Endothelial cell of umbilical vein (primary cell): ENCODE results near the gene MYPN. TPM values are rescaled to one million over a fixed set of nuclear protein-coding genes. Genes with fewer than 3 reads are reported as not detected.

Experiments used
- BruUV-seq: library from RNA; stranded (reverse); fragments of 400-500 nt; replicated peaks from 2 replicates; lab custom pipeline; 2021; lab: Mats Ljungman, UMichigan
- CTCF ChIA-PET: fragments of 300-600, 350-600 bp; sonication (Branson Sonifier 250); formaldehyde crosslinking; loops from one replicate; lab custom pipeline; 2021; ENCODE audit warnings: antibody characterized with exemption, inconsistent platforms; lab: Charles Lee
- POLR2A ChIA-PET: fragments of 300-600, 350-600 bp; sonication (Branson Sonifier 250); formaldehyde crosslinking; loops from one replicate; lab custom pipeline; 2021; ENCODE audit warnings: antibody characterized with exemption, inconsistent platforms; lab: Charles Lee
- DNase-seq: peaks from one replicate; pipeline ENCODE4 v3.0.0-alpha.2; 2011; ENCODE audit warnings: low read depth, low spot score
- FAIRE-seq: peaks from 2 replicates; lab custom pipeline; 2011; peaks lifted over from hg19 to GRCh38; lab: Jason Lieb, UNC
- H2AFZ ChIP-seq: 2 replicates; pipeline ENCODE4 v1.6.0; 2012; ENCODE audit warnings: low read depth, low read length, control low read depth, inconsistent platforms
- H3K27ac ChIP-seq: 2 replicates; pipeline ENCODE4 v1.5.1; 2011; ENCODE audit warnings: low read depth, mild to moderate bottlenecking, control low read depth, low read length, moderate library complexity; ENCODE audit not compliant: insufficient read depth
- H3K27me3 ChIP-seq, 2 experiments: 2 replicates each; pipeline versions ENCODE4 v1.6.0 to v1.6.1; 2011; ENCODE audit warnings: low read length in 2 of 2, mixed read lengths in 1 of 2; ENCODE audit not compliant: control insufficient read depth in 2 of 2, insufficient read depth in 2 of 2
- H3K36me3 ChIP-seq, 2 experiments: 2 replicates in 1 of 2; 3 replicates in 1 of 2; pipeline ENCODE4 v1.5.1; 2011; ENCODE audit warnings: low read length in 2 of 2, mild to moderate bottlenecking in 1 of 2, moderate library complexity in 1 of 2; ENCODE audit not compliant: control insufficient read depth in 2 of 2, insufficient read depth in 2 of 2; ENCODE audit errors: extremely low read depth in 1 of 2
- H3K4me1 ChIP-seq: 3 replicates; pipeline ENCODE4 v1.5.1; 2011; ENCODE audit warnings: mild to moderate bottlenecking, low read length; ENCODE audit not compliant: control insufficient read depth, insufficient read depth; ENCODE audit errors: extremely low read depth
- H3K4me2 ChIP-seq: 2 replicates; pipeline ENCODE4 v1.6.1; 2011; ENCODE audit warnings: low read length, control low read depth, mixed read lengths; ENCODE audit not compliant: insufficient read depth
- H3K4me3 ChIP-seq, 3 experiments: fragments of 200-600 bp in 1 of 3; sonication (generic), shearing (Covaris generic) in 1 of 3; replicated peaks in 1 of 3; 2 replicates each; pipeline ENCODE4 v1.5.1; 2011 to 2016; ENCODE audit warnings: control low read depth in 3 of 3, low read length in 3 of 3, mild to moderate bottlenecking in 2 of 3, inconsistent platforms in 1 of 3, low read depth in 1 of 3, moderate library complexity in 1 of 3; ENCODE audit not compliant: insufficient read depth in 1 of 3
- H3K79me2 ChIP-seq: 2 replicates; pipeline ENCODE4 v1.6.0; 2012; ENCODE audit warnings: low read length, inconsistent platforms; ENCODE audit not compliant: control insufficient read depth, insufficient read depth
- H3K9ac ChIP-seq: replicated peaks from 2 replicates; pipeline ENCODE3; 2011; ENCODE audit warnings: low read length, control low read depth; ENCODE audit not compliant: insufficient read depth; ENCODE audit errors: extremely low read depth
- H3K9me1 ChIP-seq: replicated peaks from 3 replicates; pipeline ENCODE4 v1.6.0; 2011; ENCODE audit warnings: mild to moderate bottlenecking, low read length; ENCODE audit not compliant: control insufficient read depth, insufficient read depth; ENCODE audit errors: extremely low read depth
- H3K9me3 ChIP-seq: replicated peaks from 2 replicates; pipeline ENCODE4 v1.5.1; 2012; ENCODE audit warnings: low read length, inconsistent platforms; ENCODE audit not compliant: control insufficient read depth, insufficient read depth
- H4K20me1 ChIP-seq: replicated peaks from 2 replicates; pipeline ENCODE3; 2011; ENCODE audit warnings: mild to moderate bottlenecking, low read length; ENCODE audit not compliant: control insufficient read depth, insufficient read depth; ENCODE audit errors: extremely low read depth
- CTCF ChIP-seq, 2 donors: IDR thresholded peaks; 1 replicate in 1 of 2; 2 replicates in 1 of 2; pipeline ENCODE4 v1.5.1; 2011; ENCODE audit warnings: low read length in 2 of 2, mild to moderate bottlenecking in 2 of 2, moderate library complexity in 2 of 2, control low read depth in 1 of 2, inconsistent platforms in 1 of 2, low read depth in 1 of 2; ENCODE audit not compliant: insufficient read depth in 1 of 2; ENCODE audit errors: extremely low read depth in 1 of 2
- EZH2 ChIP-seq: IDR thresholded peaks from 2 replicates; pipeline ENCODE4 v1.6.1; 2012; ENCODE audit warnings: borderline replicate concordance, low read depth, mild to moderate bottlenecking, moderate library complexity, low read length, inconsistent platforms; ENCODE audit not compliant: severe bottlenecking
- FOS ChIP-seq: IDR thresholded peaks from 2 replicates; pipeline ENCODE4 v1.6.1; 2011; ENCODE audit warnings: mild to moderate bottlenecking, low read length, moderate library complexity, borderline replicate concordance; ENCODE audit not compliant: insufficient read depth
- GATA2 ChIP-seq: IDR thresholded peaks from 2 replicates; pipeline ENCODE4 v1.7.0; 2011; ENCODE audit warnings: low read depth, mild to moderate bottlenecking, moderate library complexity, mixed read lengths, low read length; ENCODE audit not compliant: insufficient read length, insufficient read depth
- JUN ChIP-seq: IDR thresholded peaks from 2 replicates; pipeline ENCODE4 v1.6.1; 2011; ENCODE audit warnings: borderline replicate concordance, low read depth; ENCODE audit not compliant: insufficient read length, insufficient read depth
- MAX ChIP-seq: IDR thresholded peaks from 2 replicates; pipeline ENCODE4 v1.6.1; 2011; ENCODE audit not compliant: insufficient read depth, insufficient read length
- MYC ChIP-seq: IDR thresholded peaks from one replicate; pipeline ENCODE4 v1.6.1; 2011; ENCODE audit warnings: mild to moderate bottlenecking, low read depth, low read length
- POLR2A ChIP-seq: IDR thresholded peaks from 2 replicates; pipeline ENCODE4 v1.6.1; 2012; ENCODE audit warnings: low read depth, mild to moderate bottlenecking, control low read depth, low read length
- POLR2AphosphoS5 ChIP-seq: IDR thresholded peaks from 2 replicates; pipeline ENCODE4 v1.6.1; 2012; ENCODE audit warnings: low read depth, mild to moderate bottlenecking, control low read depth, low read length, moderate library complexity; ENCODE audit not compliant: insufficient read depth
- dilution Hi-C: fragments of 300-500 bp; cut with MboI; formaldehyde crosslinking; loops from one replicate; pipeline ENCODE4 v1.15.0; 2019; ENCODE audit warnings: low sequenced_read_pairs; ENCODE audit not compliant: extremely low pct_ligation_motif_present
- intact Hi-C: fragments of 100-400 bp; cut with micrococcal nuclease; formaldehyde crosslinking; loops from one replicate; pipeline ENCODE4 v1.10.0; 2022
- polyA plus RNA-seq, 4 experiments: library from polyadenylated mRNA; depleted of rRNA in 3 of 4; stranded (reverse) in 3 of 4; unstranded in 1 of 4; fragments of >200 nt; gene quantifications; 2 replicates each; pipeline versions ENCODE4 v1.2.1 to v1.2.3, GENCODE V29; 2011 to 2012; ENCODE audit warnings: missing spikeins in 1 of 4
- total RNA-seq: library from RNA; stranded (reverse); gene quantifications from 2 replicates; pipeline ENCODE4 v1.2.3, GENCODE V29; 2021

Gene MYPN
- total and polyA plus RNA-seq, 2 donors (not counting 3 experiments of a cell fraction or from before 2014, with no cell fraction given) = 0.01 TPM; not detected in 1

GRCh38 chr10:68081916-68082315, 27.4 kb upstream of the MYPN start:
- ChIA-PET CTCF (interaction anchor here (1.6 to 3.9 kb wide), 3 partner anchors 74 to 227 kb away, joined by 11 to 185 read pairs (median 14); no protein-coding TSS in a partner anchor), POLR2A (no interaction called here)
- FAIRE-seq (no peak), DNase-seq (no peak)
- no peaks in the 10 kb centered on the region for H3K9me1 ChIP-seq
- H3K27ac ChIP-seq = no peak overlapping the region
- no peaks in the 10 kb centered on the region for H3K36me3 ChIP-seq
- no peak overlapping the region for H3K4me3 ChIP-seq
- H3K4me1 ChIP-seq = no peaks in the 10 kb centered on the region
- no peak overlapping the region for H2AFZ ChIP-seq
- TF ChIP-seq JUN = no peak
- no peak for TF ChIP-seq GATA2
- TF ChIP-seq FOS = no peak
- TF ChIP-seq MYC = no peak
- TF ChIP-seq CTCF (IDR thresholded peaks at IDR 0.05; ENCODE audit: extremely low read depth in 1 of 2, insufficient read depth in 1 of 2, low read depth in 1 of 2, low read length in 2 of 2) = no peak
- TF ChIP-seq POLR2AphosphoS5 = no peak
- TF ChIP-seq EZH2 = no peak
- TF ChIP-seq MAX = no peak
- no peak for TF ChIP-seq POLR2A
- dilution Hi-C loops (no loop called here), intact Hi-C loops (loop anchor here (5.0 kb wide), 1 partner anchor 220 kb away; no protein-coding TSS in a partner anchor)
- H3K27me3 ChIP-seq = no peaks in the 10 kb centered on the region
- no peaks in the 10 kb centered on the region for H3K79me2 ChIP-seq
- H4K20me1 ChIP-seq = no peaks in the 10 kb centered on the region
- H3K9ac ChIP-seq = no peak overlapping the region
- BruUV-seq = no TSS peak
- H3K4me2 ChIP-seq = no peak overlapping the region
- H3K9me3 ChIP-seq = no peaks in the 10 kb centered on the region
